Peyer's patch (tissue), 4 donors: Measurements from ENCODE around the gene BRAT1.

ENCODE experiments used
- POLR2A ChIP-seq, 2 donors: fragments of 450-650 bp; IDR thresholded peaks; one replicate each; pipeline ENCODE4 v1.5.1; 2017; ENCODE audit warnings: antibody characterized with exemption in 2 of 2, mild to moderate bottlenecking in 2 of 2, moderate library complexity in 2 of 2
- TF ChIP-seq, protein P1 (sequence below), 6 experiments: fragments of 450-650 bp in 4 of 6; fragments of 200-600 bp in 2 of 6; sonication (generic) in 1 of 6; IDR thresholded peaks; one replicate each; pipeline ENCODE4 v1.5.1; 2017 to 2019; ENCODE audit warnings: antibody characterized with exemption in 6 of 6, mild to moderate bottlenecking in 3 of 6, moderate library complexity in 1 of 6

DNA sequence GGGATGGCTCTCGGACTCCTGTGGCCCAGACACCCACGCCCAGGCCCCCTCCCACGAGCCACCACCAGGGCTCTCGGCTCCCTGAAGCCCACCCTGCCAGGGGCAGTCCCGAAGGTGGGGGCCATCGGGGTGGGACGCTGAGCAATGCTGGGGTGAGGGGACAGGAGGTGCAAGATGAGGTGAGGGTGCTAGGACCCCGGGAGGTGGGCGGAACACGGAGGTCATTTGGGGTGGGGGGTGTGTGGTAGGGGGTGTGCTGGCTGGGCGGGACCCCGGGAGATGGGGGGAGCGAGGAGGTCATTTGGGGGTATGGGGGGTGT, 52.7 kb downstream of the BRAT1 start:
- TF ChIP-seq, protein P1, sequence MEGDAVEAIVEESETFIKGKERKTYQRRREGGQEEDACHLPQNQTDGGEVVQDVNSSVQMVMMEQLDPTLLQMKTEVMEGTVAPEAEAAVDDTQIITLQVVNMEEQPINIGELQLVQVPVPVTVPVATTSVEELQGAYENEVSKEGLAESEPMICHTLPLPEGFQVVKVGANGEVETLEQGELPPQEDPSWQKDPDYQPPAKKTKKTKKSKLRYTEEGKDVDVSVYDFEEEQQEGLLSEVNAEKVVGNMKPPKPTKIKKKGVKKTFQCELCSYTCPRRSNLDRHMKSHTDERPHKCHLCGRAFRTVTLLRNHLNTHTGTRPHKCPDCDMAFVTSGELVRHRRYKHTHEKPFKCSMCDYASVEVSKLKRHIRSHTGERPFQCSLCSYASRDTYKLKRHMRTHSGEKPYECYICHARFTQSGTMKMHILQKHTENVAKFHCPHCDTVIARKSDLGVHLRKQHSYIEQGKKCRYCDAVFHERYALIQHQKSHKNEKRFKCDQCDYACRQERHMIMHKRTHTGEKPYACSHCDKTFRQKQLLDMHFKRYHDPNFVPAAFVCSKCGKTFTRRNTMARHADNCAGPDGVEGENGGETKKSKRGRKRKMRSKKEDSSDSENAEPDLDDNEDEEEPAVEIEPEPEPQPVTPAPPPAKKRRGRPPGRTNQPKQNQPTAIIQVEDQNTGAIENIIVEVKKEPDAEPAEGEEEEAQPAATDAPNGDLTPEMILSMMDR (IDR thresholded peaks at IDR 0.05): no peak
- no peak for TF ChIP-seq POLR2A (IDR thresholded peaks at IDR 0.05)
